Germinal center (tissue), 1 donor: ENCODE results near the gene CDC37.
"Not testable (repeated sequence)": the region's sequence is repeated elsewhere in the genome, so short reads cannot be mapped to it uniquely, and the experiment has no call there.

Experiments used
- DNase-seq: peaks from one replicate; pipeline ENCODE4 v3.0.0; 2012; ENCODE audit warnings: mixed read lengths, low spot score

CDC37 gene

GRCh38 chr19:10395003-10395402, 8.3 kb downstream of the CDC37 start:
- DNase-seq = no peak

GRCh38 chr19:10393137-10393536, 10.2 kb downstream of the CDC37 start:
- no peak for DNase-seq

- DNase-seq = no peak
Observed at GRCh38 chr19:10392120-10392519, 11.2 kb downstream of the CDC37 start.

GRCh38 chr19:10390652-10391286, 12.6 kb downstream of the CDC37 start:
- peak; percentile 74 for DNase-seq

GRCh38 chr19:10389863-10390262, 13.5 kb downstream of the CDC37 start:
- DNase-seq = no peak

GRCh38 chr19:10388957-10389356, 14.4 kb downstream of the CDC37 start:
- peak; percentile 68 for DNase-seq

- no peak for DNase-seq
Observed at GRCh38 chr19:10384580-10384979, 18.8 kb downstream of the CDC37 start.

GRCh38 chr19:10383223-10383499, 20.2 kb downstream of the CDC37 start:
- not testable (repeated sequence) for DNase-seq

GRCh38 chr19:10380313-10381102, 22.8 kb downstream of the CDC37 start, which contains the start of gene TYK2:
TSS of gene TYK2 (minus strand) at chr19:10380572. CDS start at chr19:10378406, 2,166 bp downstream.
- DNase-seq = peak; percentile 100

- no peak for DNase-seq
Observed at GRCh38 chr19:10379880-10380312, 23.4 kb downstream of the CDC37 start.

GRCh38 chr19:10378124-10378523, 25.2 kb downstream of the CDC37 start:
- DNase-seq = no peak

GRCh38 chr19:10377140-10377640, 26.2 kb downstream of the CDC37 start:
- not testable (repeated sequence) for DNase-seq

- DNase-seq = no peak
Observed at GRCh38 chr19:10374931-10375330, 28.4 kb downstream of the CDC37 start.

- no peak for DNase-seq
Observed at GRCh38 chr19:10372690-10373089, 30.7 kb downstream of the CDC37 start.

GRCh38 chr19:10368101-10368803, 35.1 kb downstream of the CDC37 start:
- no peak for DNase-seq

GRCh38 chr19:10366950-10367512, 36.3 kb downstream of the CDC37 start:
- not testable (repeated sequence) for DNase-seq

- no peak for DNase-seq
Observed at GRCh38 chr19:10365518-10365917, 37.8 kb downstream of the CDC37 start.

GRCh38 chr19:10364644-10365043, 38.7 kb downstream of the CDC37 start:
- no peak for DNase-seq

GRCh38 chr19:10363789-10364281, 39.5 kb downstream of the CDC37 start:
- no peak for DNase-seq

- DNase-seq = no peak
Observed at GRCh38 chr19:10362259-10362658, 41.1 kb downstream of the CDC37 start.

- DNase-seq = no peak
Observed at GRCh38 chr19:10361569-10362011, 41.8 kb downstream of the CDC37 start.

- no peak for DNase-seq
Observed at GRCh38 chr19:10356431-10356830, 46.9 kb downstream of the CDC37 start.
